GM19035 (cell line): Measurements from ENCODE around the gene CASP8.

ENCODE experiments used
- ATAC-seq: cut with Tn5 transposase; IDR thresholded peaks from one replicate; pipeline ENCODE4 v1.9.1; 2021; ENCODE audit not compliant: unreplicated experiment

Gene CASP8

DNA sequence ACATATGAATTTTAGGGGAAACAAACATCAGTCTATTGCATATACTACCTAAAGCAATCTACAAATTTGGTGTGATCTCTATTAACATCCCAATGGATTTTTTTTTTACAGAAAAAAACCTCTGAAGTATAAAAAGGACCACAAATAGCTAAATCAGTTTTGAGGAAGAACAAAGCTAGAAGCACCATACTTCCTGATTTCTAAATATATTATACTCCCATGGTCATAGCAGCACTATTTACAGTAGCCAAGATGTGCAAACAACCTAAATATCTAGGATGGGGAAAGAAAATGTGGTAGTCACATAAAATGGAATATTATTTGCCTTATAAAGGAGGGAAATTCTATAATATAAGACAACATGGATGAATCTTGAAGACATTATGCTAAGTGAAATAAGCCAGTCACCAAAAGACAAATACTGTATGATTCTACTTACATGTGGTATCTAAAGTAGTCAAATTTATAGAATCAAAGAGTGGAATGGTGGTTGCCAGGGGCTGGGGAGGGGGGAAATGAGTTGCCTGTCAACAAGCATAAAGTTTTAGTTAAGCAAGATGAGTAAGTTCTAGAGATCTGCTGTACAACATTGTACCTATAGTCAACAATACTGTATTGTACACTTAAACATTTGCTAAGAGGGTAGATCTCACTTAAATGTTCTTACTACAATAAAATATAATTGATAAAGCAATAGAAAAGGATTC is 17.6 kb upstream of the CASP8 start:
- ATAC-seq: no peak

DNA sequence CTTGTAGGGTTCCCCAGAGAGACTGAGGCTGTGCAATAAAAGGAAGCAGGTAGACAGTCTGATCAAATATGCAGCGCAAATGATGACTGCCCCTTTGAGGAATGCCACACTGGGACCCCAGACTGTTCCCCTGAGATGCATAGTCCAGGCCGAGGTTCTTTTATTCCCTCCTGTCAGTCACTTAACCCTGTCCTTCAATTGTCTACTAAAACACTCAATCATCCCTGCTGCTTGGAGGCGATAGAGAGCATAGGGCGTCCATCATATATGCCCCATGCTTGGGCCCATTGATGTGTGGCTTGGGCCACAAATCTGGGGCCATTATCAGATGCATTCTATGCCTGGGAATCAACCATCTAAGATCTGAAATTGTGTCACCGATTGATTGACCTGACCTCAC is 15.5 kb upstream of the CASP8 start:
- ATAC-seq: no peak

GRCh38 chr2:201246280-201246679 is 14.1 kb upstream of the CASP8 start:
- ATAC-seq: no peak

DNA sequence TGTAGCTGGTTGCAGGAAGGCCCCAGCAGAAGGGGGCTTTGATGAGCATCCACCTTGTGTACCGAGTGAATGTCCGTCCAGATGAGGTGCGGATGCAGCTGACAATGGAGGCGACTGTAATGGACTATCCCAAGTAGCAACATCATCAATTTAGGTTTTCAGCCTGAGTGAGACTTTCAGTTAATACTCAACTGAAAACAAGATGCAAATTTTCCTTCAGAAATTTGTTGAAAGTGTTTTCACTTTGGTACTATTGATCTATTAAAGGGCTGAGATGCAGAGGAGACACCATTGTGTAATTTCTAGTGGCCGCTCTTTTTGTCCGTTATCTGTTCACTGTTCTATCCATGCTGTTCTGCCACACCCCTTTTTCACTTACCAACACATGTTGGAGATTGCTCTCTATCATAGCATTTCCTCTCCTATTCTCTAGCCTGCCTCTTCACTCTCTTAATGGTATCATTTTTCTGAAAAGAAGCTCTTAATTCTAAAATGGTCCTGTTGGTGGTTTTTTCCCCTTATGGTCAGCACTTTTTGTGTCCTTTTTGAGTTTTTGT is 12.0 kb upstream of the CASP8 start:
- no peak for ATAC-seq

GRCh38 chr2:201249889-201250288 is 10.4 kb upstream of the CASP8 start:
- ATAC-seq: no peak

DNA sequence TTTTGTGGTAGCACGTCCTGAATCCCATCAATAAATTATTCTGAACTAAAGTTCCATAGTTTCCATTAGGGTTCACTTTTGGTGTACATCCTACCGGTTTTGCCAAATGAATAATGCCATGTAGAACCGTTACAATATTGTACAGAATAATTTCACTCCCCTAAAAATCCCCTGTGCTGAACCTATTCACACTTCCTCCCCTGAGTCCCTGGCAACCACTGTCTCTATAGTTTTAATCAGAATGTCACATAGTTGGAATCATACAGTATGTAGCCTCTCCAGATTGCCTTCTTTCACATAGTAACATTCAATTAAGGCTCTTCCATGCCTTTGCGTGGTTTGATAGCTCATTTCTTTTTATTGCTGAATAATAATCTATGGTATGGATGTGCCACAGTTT is 9.6 kb upstream of the CASP8 start:
- no peak for ATAC-seq

DNA sequence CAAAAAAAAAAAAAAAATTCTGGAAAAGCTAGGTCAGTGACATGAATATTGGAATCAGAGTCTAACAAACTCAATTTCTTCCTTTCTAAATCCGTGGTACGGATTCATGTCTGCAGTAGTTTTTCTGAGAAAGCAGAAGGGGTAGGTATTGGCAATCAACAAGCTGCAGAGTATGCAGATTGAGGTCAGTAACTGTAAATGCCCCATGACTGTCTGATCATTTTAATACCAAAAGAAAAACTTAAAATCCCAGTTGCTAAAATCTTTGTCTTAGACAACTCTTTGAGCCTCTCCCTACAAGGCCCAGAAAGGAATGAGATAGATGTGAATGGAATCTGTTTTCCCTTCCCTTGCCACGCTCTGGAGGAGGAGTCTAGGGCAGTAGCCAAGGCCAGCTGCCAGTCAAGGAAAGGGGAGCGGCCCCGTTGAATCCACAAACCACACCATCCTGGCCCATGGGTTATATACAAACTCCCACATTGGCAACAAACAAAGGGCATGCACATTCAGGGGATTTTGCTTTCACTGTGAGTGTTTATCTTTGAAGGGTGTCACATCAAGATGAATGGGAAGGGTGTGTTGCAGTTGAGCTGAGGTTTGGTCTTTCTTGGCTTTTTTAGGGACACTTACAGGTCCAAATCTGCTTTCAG is 6.1 kb upstream of the CASP8 start:
- no peak for ATAC-seq

DNA sequence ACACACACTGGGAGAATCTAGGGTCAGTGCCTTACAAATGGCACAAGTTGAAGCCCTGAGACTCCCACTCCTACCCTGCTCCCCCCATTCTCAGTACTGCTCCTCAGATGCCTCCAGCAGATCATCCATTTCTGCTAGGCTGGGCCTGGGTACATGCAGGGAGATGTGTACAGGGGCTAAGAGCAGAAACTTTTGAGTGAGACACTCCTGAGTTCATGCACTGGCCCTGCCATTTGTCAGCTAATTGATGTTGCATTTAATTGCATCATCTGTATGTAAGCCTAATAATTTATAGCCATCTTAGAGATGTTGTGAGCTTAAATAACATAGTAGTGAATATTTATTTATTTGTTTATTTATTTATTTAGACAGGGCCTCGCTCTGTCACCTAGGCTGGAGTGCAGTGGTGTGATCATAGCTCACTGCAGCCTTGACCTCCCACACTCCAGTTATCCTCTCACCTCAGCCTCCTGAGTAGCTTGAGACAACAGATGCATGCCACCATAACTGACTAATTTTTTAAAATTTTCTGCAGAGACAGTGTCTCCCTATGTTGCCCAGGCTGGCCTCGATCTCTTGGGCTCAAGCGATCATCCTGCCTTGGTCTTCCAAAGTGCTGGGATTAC is 4.8 kb upstream of the CASP8 start:
- no peak for ATAC-seq

GRCh38 chr2:201256082-201256481 is 4.3 kb upstream of the CASP8 start:
- ATAC-seq: no peak

- peak; percentile 47 for ATAC-seq
These were observed 2.9 kb upstream of the CASP8 start for GRCh38 chr2:201257381-201257955.

DNA sequence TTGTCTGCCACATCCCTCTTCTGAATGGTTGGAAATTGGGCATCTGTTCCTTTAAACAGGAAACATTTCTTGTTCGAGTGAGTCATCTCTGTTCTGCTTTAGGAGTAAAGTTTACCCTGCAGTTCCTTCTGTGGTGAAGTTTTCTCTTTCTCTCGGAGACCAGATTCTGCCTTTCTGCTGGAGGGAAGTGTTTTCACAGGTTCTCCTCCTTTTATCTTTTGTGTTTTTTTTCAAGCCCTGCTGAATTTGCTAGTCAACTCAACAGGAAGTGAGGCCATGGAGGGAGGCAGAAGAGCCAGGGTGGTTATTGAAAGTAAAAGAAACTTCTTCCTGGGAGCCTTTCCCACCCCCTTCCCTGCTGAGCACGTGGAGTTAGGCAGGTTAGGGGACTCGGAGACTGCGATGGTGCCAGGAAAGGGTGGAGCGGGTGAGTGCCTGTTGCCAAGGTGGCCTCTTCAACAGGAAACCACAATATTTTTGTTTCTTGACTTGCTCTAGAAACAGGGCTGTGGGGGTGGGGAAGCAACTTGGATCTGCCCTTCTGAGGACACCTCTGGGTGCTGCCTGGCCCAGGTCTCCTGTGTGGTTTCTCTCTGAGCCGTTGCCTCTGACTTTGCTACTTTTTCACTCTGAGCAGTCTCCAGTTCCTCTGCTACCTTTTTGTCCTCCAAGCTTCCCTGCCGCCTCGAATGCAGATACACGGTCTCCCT is 2.2 kb upstream of the CASP8 start:
- ATAC-seq: peak; percentile 70

DNA sequence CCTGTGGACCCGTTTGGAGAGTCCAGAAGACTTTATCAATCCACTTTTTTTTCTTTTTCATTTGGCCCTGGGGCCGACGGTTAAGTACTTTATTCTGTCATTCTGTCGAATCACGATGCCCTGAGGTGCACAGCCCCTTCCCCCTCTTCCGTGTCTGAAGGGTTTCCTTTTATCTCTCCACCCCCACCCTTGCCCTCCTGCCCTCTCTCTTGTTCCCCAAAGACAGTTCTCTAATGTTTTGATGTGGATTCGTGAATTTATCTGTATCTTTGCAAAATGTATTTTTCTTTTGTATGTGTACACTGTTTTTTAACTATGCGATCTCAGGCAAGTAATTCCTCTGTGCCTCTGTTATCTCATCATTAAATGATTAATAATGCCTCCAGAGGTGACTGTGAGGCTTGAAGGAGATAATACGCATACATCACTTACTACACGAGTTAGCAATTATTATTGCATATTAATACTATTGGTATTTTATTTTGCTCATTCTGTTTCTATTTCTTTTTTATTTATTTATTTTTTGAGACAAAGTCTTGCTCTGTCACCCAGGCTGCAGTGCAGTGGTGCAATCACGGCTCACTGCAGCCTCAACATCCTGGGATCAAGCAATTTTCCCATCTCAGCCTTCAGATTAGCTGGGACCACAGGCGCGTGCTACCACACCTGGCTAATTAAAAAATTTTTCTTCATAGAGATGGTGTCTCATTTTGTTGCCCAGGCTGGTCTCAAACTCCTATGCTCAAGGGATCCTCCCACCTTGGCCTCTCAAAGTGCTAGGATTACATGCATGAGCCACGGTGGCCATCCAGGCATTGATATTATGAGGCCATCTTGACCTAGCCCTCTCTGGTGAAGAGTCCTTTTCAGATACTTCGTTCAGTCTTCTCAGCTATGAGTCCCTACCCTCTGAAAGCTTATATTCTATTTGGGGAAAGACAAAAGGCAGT is 1.4 kb upstream of the CASP8 start:
- ATAC-seq: peak; percentile 11

GRCh38 chr2:201261471-201261870 is 1.1 kb downstream of the CASP8 start:
- no peak for ATAC-seq

GRCh38 chr2:201261906-201262305 is 1.6 kb downstream of the CASP8 start:
- ATAC-seq: no peak

DNA sequence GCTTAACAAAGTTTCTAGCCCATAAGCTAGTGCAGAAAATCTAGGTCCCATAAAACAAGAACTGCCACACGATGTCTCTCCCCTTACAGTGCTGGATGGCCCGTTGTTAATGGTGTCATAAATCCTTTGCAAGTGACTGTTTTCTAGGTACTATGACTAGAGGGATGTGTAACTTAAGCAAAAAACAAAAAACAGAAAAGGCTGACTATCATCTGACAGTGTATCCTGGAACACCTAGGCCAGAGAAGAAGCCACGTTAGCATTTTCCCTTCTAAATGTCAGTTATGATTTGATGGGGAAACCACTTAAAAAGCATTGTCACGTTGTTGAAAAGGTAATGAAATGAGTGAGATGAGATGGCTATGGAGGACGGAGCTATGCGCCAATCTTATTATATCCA is 2.4 kb downstream of the CASP8 start:
- no peak for ATAC-seq

DNA sequence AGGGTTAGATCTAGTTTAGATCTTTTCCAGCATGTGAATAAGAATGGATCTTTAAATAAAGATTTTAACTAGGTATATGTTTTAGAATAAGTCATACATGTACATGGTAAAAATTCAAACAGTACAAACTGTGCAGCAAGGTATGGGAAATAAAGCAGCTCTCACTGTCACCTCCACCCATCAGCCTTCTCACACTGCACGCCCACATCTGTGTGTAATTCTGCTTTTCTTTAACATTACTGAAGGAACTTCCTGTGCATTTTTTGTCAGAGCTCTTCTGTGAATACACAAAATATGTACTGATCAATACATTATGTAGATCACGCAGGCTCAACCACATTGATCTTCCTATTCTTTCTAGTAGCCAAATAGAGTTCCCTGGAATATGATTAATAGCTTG is 3.4 kb downstream of the CASP8 start:
- no peak for ATAC-seq

- no peak for ATAC-seq
These were observed 4.3 kb downstream of the CASP8 start for GRCh38 chr2:201264472-201265173.

DNA sequence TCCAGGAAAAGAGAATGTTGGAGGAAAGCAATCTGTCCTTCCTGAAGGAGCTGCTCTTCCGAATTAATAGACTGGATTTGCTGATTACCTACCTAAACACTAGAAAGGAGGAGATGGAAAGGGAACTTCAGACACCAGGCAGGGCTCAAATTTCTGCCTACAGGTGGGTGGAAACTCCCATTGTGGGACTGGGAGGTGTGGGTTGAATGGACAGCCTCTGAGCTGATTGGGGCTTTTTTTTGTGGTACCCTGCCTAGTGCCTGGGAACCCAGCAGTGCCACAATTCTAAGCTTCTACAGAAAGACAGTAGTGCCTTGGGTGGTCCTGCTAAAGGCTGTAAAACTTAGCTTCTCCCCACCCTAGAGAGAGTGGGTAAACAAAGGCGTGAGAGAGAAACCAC is 6.3 kb downstream of the CASP8 start:
- no peak for ATAC-seq

- ATAC-seq: no peak
These were observed 7.1 kb downstream of the CASP8 start for GRCh38 chr2:201267278-201268030.
